Trophoblast cell (in vitro differentiated cells and primary cell): ENCODE results near the gene SEC61A2.

Source experiments
- DNase-seq, 2 donors: peaks; one replicate each; pipeline ENCODE4 v3.0.0-alpha.2; 2016
- H2AFZ ChIP-seq: 2 replicates; pipeline ENCODE4 v1.6.1; 2013; ENCODE audit warnings: low read length, moderate library complexity, mild to moderate bottlenecking; ENCODE audit not compliant: insufficient read depth, poor library complexity
- H2AK5ac ChIP-seq: 2 replicates; pipeline ENCODE4 v1.6.1; 2013; ENCODE audit warnings: mild to moderate bottlenecking, low read length
- H2BK120ac ChIP-seq: 2 replicates; pipeline ENCODE4 v1.6.1; 2013; ENCODE audit warnings: low read length, mild to moderate bottlenecking, moderate library complexity; ENCODE audit not compliant: insufficient read depth, poor library complexity
- H2BK12ac ChIP-seq: 2 replicates; pipeline ENCODE4 v1.6.1; 2013; ENCODE audit warnings: mild to moderate bottlenecking, low read length, moderate library complexity
- H2BK5ac ChIP-seq: 2 replicates; pipeline ENCODE4 v1.6.1; 2013; ENCODE audit warnings: low read length, low read depth, moderate library complexity, mild to moderate bottlenecking; ENCODE audit not compliant: poor library complexity
- H3K14ac ChIP-seq: 2 replicates; pipeline ENCODE4 v1.6.1; 2013; ENCODE audit warnings: mild to moderate bottlenecking, low read length
- H3K18ac ChIP-seq: 2 replicates; pipeline ENCODE4 v1.6.1; 2013; ENCODE audit warnings: mild to moderate bottlenecking, low read length
- H3K23ac ChIP-seq: 2 replicates; pipeline ENCODE4 v1.6.1; 2013; ENCODE audit warnings: low read length
- H3K27ac ChIP-seq: 2 replicates; pipeline ENCODE4 v1.5.1; 2013; ENCODE audit warnings: low read depth, mild to moderate bottlenecking, inconsistent platforms, low read length, moderate library complexity
- H3K27me3 ChIP-seq: 2 replicates; pipeline ENCODE4 v1.6.1; 2013; ENCODE audit warnings: inconsistent platforms, mild to moderate bottlenecking, low read length, moderate library complexity; ENCODE audit not compliant: insufficient read depth
- H3K36me3 ChIP-seq, 2 experiments: 1 replicate in 1 of 2; 2 replicates in 1 of 2; pipeline ENCODE4 v1.6.1; 2013; ENCODE audit warnings: low read length in 2 of 2, mild to moderate bottlenecking in 2 of 2, moderate library complexity in 1 of 2; ENCODE audit not compliant: insufficient read depth in 2 of 2, control insufficient read depth in 1 of 2
- H3K4ac ChIP-seq: 2 replicates; pipeline ENCODE4 v1.6.1; 2013; ENCODE audit warnings: low read depth, mild to moderate bottlenecking, low read length, moderate library complexity
- H3K4me1 ChIP-seq, 2 experiments: 1 replicate in 1 of 2; 2 replicates in 1 of 2; pipeline ENCODE4 v1.6.1; 2013; ENCODE audit warnings: low read length in 2 of 2, mild to moderate bottlenecking in 2 of 2, moderate library complexity in 1 of 2; ENCODE audit not compliant: insufficient read depth in 2 of 2, control insufficient read depth in 1 of 2
- H3K4me2 ChIP-seq: 2 replicates; pipeline ENCODE4 v1.6.1; 2013; ENCODE audit warnings: inconsistent platforms, mild to moderate bottlenecking, low read length, moderate library complexity
- H3K4me3 ChIP-seq: 2 replicates; pipeline ENCODE4 v1.5.1; 2013; ENCODE audit warnings: mild to moderate bottlenecking, low read depth, low read length, inconsistent platforms
- H3K79me1 ChIP-seq: one replicate; pipeline ENCODE4 v1.6.1; 2013; ENCODE audit warnings: low read length
- H3K79me2 ChIP-seq: 2 replicates; pipeline ENCODE4 v1.6.1; 2013; ENCODE audit warnings: low read length, mild to moderate bottlenecking; ENCODE audit not compliant: control insufficient read depth, insufficient read depth, poor library complexity
- H3K9ac ChIP-seq: 2 replicates; pipeline ENCODE4 v1.6.1; 2013; ENCODE audit warnings: mild to moderate bottlenecking, low read length
- H3K9me3 ChIP-seq: 2 replicates; pipeline ENCODE4 v1.6.1; 2013; ENCODE audit warnings: low read depth, mild to moderate bottlenecking, control low read depth, inconsistent platforms, low read length; ENCODE audit not compliant: insufficient read depth
- H4K12ac ChIP-seq: 2 replicates; pipeline ENCODE4 v1.6.1; 2013; ENCODE audit warnings: low read depth, mild to moderate bottlenecking, low read length, moderate library complexity
- H4K8ac ChIP-seq: 2 replicates; pipeline ENCODE4 v1.6.1; 2013; ENCODE audit warnings: low read depth, mild to moderate bottlenecking, low read length, moderate library complexity
- H4K91ac ChIP-seq: one replicate; pipeline ENCODE4 v1.6.1; 2013; ENCODE audit warnings: low read depth, mild to moderate bottlenecking, low read length, moderate library complexity
- WGBS: extraction: QIAGEN DNeasy Blood & Tissue Kit; methylation state at CpG from one replicate; pipeline ENCODE4 v1.1.7; 2013; ENCODE audit warnings: missing lambda C conversion rate; ENCODE audit not compliant: insufficient read length, insufficient coverage; ENCODE audit errors: extremely low coverage; 5-methylcytosine and 5-hydroxymethylcytosine counted together

The SEC61A2 gene

DNA sequence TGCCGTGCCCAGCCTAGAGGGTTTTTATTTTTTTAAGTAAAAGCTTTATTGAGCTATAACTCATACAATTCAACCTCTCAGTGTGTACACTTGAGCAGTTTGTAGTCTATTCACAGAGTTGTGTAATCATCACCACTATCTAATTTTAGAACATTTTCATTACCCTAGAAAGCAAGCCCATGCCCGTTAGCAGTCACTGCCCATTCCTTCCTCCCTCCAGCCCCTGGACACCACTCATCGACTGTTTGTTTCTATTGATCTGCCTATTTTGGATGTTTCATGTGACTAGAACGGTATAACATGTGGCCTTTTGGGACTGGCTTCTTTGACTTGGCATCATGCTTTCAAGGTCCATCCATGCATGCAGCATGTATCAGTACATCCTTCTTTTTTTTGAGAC, 25.7 kb upstream of the SEC61A2 start:
- WGBS, result no CpG with 5 or more reads among the region's 4 CpGs
- no peaks in the 10 kb centered on the region for H3K9me3 ChIP-seq
- no peak overlapping the region for H3K4ac ChIP-seq
- H4K12ac ChIP-seq, result no peak overlapping the region
- no peak overlapping the region for H2BK120ac ChIP-seq
- no peak overlapping the region for H3K18ac ChIP-seq
- no peak overlapping the region for H2AK5ac ChIP-seq
- peaks cover 47 to 48% of the 10 kb centered on the region in 2 experiments for H3K36me3 ChIP-seq
- H3K4me1 ChIP-seq, result no peaks in the 10 kb centered on the region
- H3K27me3 ChIP-seq, result no peaks in the 10 kb centered on the region
- no peak overlapping the region for H4K91ac ChIP-seq
- H3K9ac ChIP-seq, result no peak overlapping the region
- no peak overlapping the region for H4K8ac ChIP-seq
- no peaks in the 10 kb centered on the region for H3K79me1 ChIP-seq
- H2BK5ac ChIP-seq, result no peak overlapping the region
- H3K27ac ChIP-seq, result no peak overlapping the region
- no peaks in the 10 kb centered on the region for H3K79me2 ChIP-seq
- H3K14ac ChIP-seq, result no peak overlapping the region
- no peak overlapping the region for H2BK12ac ChIP-seq
- no peak overlapping the region for H3K23ac ChIP-seq
- no peak for DNase-seq
- H3K4me3 ChIP-seq, result no peak overlapping the region
- H2AFZ ChIP-seq, result no peak overlapping the region
- H3K4me2 ChIP-seq, result no peak overlapping the region

DNA sequence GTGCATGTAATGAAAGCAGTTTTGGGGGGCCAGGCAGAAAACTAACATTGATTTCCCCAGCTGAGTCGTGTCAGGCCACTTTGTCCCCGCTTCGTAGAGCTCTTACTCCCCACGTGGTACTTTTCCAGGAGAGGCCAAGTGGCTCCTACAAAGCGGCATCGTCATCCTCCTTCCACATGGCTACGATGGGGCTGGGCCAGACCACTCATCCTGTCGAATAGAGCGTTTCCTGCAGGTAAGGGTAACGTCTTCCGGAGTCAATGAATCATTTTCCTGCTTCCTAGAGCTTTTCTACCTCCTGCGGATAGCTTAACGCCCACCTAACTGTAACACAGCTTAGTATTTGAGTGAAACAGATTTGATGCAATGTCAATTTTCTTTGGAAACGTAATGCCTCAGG, 21.7 kb upstream of the SEC61A2 start:
- no peak overlapping the region for H3K14ac ChIP-seq
- no peaks in the 10 kb centered on the region for H3K79me2 ChIP-seq
- peaks cover 42 to 54% of the 10 kb centered on the region in 2 experiments for H3K36me3 ChIP-seq
- H4K8ac ChIP-seq, result no peak overlapping the region
- H2BK120ac ChIP-seq, result no peak overlapping the region
- no peak overlapping the region for H2BK5ac ChIP-seq
- no peak overlapping the region for H4K12ac ChIP-seq
- no peak for DNase-seq
- H3K4me2 ChIP-seq, result no peak overlapping the region
- no peak overlapping the region for H3K18ac ChIP-seq
- H3K23ac ChIP-seq, result no peak overlapping the region
- no peak overlapping the region for H3K4me3 ChIP-seq
- H3K9ac ChIP-seq, result no peak overlapping the region
- no peaks in the 10 kb centered on the region for H3K4me1 ChIP-seq
- WGBS, result no CpG with 5 or more reads among the region's 14 CpGs
- H3K4ac ChIP-seq, result no peak overlapping the region
- no peaks in the 10 kb centered on the region for H3K9me3 ChIP-seq
- no peaks in the 10 kb centered on the region for H3K27me3 ChIP-seq
- H4K91ac ChIP-seq, result no peak overlapping the region
- no peak overlapping the region for H2AK5ac ChIP-seq
- H2BK12ac ChIP-seq, result no peak overlapping the region
- no peaks in the 10 kb centered on the region for H3K79me1 ChIP-seq
- no peak overlapping the region for H3K27ac ChIP-seq
- no peak overlapping the region for H2AFZ ChIP-seq

DNA sequence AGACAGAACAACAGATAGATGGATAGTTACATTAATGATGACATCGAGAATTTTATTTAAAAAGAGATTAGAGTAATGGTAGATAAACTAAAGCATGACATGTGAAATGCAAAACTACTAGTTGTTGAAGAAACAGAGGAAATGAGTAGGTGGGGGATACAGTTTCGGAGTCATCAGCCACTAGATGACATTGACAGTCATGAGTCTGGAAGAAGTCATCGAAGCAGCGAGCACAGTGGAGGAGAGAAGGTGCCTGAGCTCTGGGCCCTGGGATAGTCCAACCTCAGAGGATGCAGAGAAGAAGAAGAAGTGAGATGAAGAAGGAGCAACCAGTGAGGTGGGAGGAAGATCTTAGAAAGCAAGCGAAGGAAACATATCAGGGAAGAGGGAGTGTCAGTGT, 20.2 kb upstream of the SEC61A2 start:
- H3K14ac ChIP-seq, result no peak overlapping the region
- no peak overlapping the region for H3K18ac ChIP-seq
- H2AK5ac ChIP-seq, result no peak overlapping the region
- H2AFZ ChIP-seq, result no peak overlapping the region
- H3K79me2 ChIP-seq, result no peaks in the 10 kb centered on the region
- no peak overlapping the region for H3K4me3 ChIP-seq
- H3K4me1 ChIP-seq, result no peaks in the 10 kb centered on the region
- no peak overlapping the region for H3K23ac ChIP-seq
- no peak overlapping the region for H3K4ac ChIP-seq
- H3K27ac ChIP-seq, result no peak overlapping the region
- H4K12ac ChIP-seq, result no peak overlapping the region
- no peaks in the 10 kb centered on the region for H3K9me3 ChIP-seq
- H3K27me3 ChIP-seq, result no peaks in the 10 kb centered on the region
- 100% methylated on average over 1 of the region's 5 CpGs for WGBS
- no peak overlapping the region for H2BK5ac ChIP-seq
- no peak overlapping the region for H3K4me2 ChIP-seq
- H3K79me1 ChIP-seq, result no peaks in the 10 kb centered on the region
- H2BK120ac ChIP-seq, result no peak overlapping the region
- H3K36me3 ChIP-seq, result peaks cover 38 to 48% of the 10 kb centered on the region in 2 experiments
- no peak overlapping the region for H3K9ac ChIP-seq
- no peak overlapping the region for H2BK12ac ChIP-seq
- DNase-seq, result no peak
- no peak overlapping the region for H4K8ac ChIP-seq
- no peak overlapping the region for H4K91ac ChIP-seq

DNA sequence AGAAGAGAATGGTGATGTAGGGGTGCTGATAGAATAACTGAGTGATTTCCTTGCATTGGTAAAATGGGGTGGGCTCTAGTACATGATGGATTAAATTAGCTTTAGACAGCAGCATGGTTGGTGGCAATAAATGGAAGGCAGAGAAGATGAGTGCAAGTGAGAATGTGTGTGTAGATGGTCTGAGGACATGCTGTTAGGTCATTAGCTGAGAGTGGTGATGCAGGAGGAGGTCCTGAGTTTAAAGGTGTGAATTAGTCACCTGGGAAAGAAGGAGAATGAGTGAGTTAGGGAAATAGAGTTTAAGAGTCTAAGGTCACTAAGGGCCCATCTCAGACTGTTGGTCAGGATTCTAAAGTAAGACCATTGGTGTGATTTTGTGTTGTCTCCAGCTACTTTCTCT, 17.9 kb upstream of the SEC61A2 start:
- H3K23ac ChIP-seq, result no peak overlapping the region
- DNase-seq, result no peak
- no peak overlapping the region for H3K14ac ChIP-seq
- H3K9me3 ChIP-seq, result no peaks in the 10 kb centered on the region
- no peak overlapping the region for H3K4me2 ChIP-seq
- H3K18ac ChIP-seq, result no peak overlapping the region
- H3K4me1 ChIP-seq, result no peaks in the 10 kb centered on the region
- H4K8ac ChIP-seq, result no peak overlapping the region
- H3K9ac ChIP-seq, result no peak overlapping the region
- no peak overlapping the region for H2AFZ ChIP-seq
- H2BK5ac ChIP-seq, result no peak overlapping the region
- peaks cover 24 to 31% of the 10 kb centered on the region in 2 experiments for H3K36me3 ChIP-seq
- H3K4ac ChIP-seq, result no peak overlapping the region
- no peaks in the 10 kb centered on the region for H3K79me2 ChIP-seq
- H4K12ac ChIP-seq, result no peak overlapping the region
- H2BK12ac ChIP-seq, result no peak overlapping the region
- no peaks in the 10 kb centered on the region for H3K27me3 ChIP-seq
- no peak overlapping the region for H2BK120ac ChIP-seq
- no peak overlapping the region for H4K91ac ChIP-seq
- no peak overlapping the region for H3K27ac ChIP-seq
- no peak overlapping the region for H3K4me3 ChIP-seq
- H2AK5ac ChIP-seq, result no peak overlapping the region
- no peaks in the 10 kb centered on the region for H3K79me1 ChIP-seq
